KBM-7 (cell line): ENCODE data around the gene AMPH.

ENCODE experiments used
- DNase-seq: peaks from one replicate; pipeline ENCODE4 v3.0.0-alpha.2; 2015
- in situ Hi-C: fragments of 300-500 bp; cut with MboI; formaldehyde crosslinking; loops from 2 replicates; pipeline ENCODE4 v1.14.3; 2020; ENCODE audit warnings: low sequenced_read_pairs, low pct_unique_long_range_greater_than_20kb, mixed read lengths

AMPH gene

DNA sequence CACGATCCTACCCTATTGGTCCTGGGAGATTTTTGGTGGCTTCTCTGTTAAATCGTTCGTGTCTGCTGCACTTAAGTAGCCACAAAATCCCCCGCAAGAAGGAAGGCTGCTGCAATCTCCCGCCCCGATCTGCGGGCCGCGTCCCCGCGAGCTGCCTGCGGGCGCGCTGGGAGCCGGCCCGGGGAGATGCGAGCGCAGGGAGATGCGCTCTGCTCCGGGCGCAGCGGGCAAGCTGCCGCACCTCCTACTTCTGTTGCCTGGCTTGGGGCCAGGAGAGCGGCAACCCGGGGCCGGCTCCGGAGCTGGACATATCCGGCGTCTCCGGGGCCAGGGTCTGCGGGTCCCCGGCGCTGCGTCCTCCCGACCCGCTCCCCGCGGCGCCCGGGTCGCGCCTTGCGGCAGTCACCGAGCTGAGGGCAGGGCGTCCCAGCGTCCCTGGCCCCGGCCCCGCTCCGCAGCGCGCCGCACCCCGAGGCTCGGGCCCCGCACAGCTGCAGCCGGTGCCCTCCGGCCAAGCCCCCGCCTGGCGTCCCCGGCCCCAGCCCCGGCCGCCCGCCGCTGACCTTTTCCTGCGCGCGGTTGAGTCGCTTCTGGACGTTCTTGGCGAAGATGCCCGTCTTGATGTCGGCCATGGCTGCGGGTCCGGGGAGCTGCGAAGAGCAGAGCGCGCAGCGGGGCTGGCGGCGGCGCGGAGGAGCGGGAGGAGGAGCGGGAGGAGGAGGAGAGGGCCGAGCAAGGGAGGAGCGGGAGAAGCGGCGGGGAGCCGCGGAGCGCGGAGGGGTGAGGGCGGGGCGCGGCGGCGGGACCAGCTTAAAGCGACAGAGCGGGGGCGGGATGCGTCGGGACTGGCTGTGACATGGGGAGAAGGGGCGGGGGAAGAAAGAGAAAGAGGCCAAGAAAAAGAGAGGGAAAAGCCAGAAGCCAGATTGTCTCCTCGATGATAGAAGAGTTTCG, at the start of gene AMPH:
Gene AMPH (minus strand): TSS at position 654 of the 954 bp plus-strand sequence. CDS start 22 bp downstream, at position 632.
- in situ Hi-C loops, result no loop called here
- DNase-seq, result peak; percentile 15

DNA sequence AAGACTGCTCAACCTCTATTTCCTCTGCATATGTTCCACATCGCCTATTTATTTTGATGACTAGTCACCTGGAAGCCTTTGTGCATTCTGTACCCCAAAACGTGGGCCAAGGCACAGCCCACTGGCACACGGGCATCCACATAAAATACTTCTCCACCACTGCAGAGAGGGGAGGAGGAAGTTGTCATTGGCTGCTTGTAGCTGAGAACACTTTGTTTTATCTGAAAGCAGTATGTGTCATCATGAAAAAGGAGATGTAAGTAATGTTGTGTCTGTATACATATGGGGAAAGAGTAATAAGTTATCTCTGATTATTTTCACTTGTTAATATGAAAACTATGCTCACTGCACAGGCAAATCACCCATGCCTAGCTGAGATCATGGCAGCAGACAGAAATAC, 48.2 kb upstream of the AMPH start:
- no peak for DNase-seq
- in situ Hi-C loops, result no loop called here

DNA sequence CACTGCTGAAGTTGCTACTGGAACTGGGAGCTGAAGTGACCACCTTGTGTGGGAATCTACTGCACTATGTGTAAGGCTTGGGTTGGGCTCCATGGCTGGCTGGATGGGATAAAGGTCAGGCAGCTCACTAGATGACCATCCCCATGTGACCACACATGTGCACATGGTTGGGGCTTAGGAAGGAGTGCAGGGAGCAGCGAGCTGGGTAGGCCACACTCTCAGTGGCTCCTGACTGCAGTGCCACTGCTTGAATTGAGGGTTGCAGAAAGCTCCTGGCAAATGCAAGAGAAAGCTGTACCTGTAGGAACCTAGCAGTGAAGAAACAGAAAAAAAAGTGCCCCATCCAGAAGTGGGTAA, 47.5 kb upstream of the AMPH start:
- DNase-seq, result no peak
- in situ Hi-C loops, result no loop called here

DNA sequence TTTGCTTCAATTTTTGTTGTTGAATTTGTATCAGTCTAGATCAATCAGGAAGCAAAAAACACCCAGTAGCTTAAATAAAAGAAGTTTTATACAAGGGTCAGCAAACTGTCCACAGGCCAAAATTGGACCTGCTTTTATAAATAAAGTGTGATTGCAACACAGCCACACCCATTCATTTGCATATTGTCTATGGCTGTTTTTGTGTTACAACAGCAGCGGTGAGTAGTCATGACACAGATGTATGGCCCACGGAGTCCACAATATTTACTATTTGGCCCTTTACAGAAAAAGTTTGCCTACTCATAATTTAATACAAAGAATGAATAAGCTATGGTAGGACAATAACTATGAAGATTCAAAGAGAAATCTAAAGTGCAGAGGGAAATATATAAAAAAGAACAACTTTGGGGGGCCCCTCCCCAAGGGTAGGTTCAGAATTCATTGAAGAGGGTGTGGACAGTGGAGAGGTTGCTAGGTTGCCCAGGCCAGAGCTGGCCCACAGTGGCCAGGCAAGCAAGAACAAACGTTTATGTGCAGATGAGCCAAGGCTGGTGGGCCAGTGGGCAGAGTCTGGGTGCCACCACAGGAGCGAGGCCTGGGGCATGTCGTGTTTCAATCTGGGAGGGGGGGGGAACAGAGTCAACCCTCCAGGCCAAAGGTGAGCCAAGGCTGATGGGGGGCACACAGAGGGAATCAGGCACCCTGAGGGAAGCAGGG, 47.0 kb upstream of the AMPH start:
- no peak for DNase-seq
- in situ Hi-C loops, result no loop called here

DNA sequence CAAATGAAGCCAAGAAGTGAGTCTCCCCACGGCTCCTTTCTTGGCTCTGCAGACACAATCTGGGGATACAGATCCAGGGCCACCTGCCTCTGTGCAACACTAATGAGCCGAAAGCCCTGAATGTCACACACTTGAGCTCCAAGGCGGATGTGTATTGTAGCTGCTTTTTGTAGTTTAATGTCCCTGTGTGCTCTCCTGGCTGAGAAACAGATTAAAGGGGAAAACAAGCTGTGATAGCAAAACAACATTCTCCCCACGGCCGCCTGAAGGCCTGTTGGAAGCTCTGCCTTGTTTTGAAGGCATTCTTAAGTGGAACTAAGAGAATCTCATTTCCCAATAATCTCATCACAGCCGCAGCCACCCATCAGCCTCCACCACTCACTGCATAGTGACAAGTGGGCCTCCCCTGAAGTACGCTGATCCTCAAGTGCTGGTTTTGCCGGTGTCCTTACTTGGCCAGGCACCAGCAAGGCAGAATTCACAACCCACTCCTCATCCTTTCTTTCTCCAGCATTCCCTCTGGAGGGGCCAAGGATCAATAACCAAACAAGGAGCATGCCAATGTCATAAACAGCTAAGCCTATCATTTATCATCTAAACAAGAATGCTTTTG, 44.4 kb upstream of the AMPH start:
- in situ Hi-C loops, result no loop called here

DNA sequence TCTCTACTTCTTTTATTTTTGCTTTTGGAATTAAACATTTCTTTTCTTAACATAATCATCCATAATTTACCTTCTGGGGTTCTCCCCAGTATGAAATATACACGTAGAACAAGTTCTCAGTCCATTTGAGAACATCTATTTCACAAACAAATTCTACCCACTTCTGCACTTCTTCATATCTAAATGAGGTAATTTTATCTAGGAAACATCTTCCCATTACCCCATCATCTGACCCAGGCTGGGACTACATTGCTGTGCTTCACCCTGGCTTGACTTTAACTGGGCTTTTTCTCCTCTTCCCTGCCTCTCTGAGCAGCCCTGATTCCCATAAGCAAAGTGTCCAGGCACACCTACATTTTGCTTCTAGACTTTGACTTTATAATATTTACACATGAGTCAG, 43.3 kb upstream of the AMPH start:
- in situ Hi-C loops, result no loop called here
- no peak for DNase-seq

More for the DNA sequence above, 44.4 kb upstream of the AMPH start:
- DNase-seq, result no peak

DNA sequence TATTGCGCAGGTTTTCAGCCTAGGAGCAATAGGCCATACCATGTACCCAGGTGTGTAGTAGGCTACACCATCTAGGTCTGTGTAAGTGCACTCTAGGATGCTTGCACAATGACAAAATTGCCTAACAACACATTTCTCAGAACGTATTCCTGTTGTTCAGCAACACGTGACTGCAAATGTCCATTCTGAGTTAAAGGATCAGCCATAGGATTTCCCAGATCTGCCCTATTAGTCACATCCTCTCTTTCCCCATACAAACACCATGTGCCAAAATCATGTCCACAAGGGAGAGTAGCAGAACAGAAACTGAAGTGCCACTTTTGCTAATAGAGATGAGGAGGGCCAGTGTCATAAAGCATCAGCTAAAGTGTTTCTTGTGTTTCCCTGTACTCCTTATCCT, 42.6 kb upstream of the AMPH start:
- DNase-seq, result no peak

DNA sequence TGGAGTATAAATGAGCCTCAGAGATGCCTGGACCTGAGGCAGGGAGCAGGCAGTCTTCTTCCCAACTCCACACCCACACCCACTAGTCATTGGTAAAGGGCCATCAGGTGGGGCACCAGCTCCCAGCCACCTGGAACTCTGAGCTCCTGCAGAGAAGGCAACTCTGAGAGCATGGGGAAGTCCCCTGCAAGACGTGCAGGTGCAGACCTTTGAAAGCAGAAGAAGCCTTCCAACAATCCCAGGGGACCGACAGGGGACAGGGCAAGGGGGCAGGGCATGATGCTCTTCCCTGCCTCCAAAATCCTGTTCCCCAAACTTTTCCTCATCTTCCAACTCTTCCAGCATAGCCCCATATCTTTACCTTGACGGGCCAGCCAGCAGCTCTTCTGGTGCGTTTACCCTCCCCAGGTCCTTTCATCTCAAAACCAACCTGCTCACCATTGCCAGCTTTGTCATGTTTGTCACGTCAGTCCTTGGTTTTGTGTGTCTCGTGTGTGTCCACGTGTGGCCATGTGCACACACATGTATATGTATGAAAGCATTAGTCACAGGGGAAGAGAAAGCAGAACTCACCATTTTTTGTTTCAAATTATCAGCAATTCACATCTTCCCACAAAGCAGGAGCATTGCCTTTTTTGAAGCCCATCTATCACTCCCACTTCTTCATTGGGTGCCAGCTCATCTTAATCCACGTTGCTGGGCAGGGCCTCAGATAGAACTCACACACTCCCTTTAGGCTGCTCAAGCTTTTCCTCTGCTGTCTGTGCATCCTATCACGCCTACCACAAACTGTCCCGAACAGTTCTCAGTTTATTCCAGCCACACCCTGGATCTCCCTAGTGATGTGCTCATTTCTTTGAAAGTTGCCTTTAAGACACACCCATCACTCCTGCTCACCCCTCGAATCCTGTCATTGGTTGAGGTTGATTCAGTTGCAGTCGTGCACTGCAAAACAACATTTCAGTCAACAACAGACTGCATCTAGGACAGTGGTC, 41.0 kb upstream of the AMPH start:
- peak; percentile 11 for DNase-seq

More for the DNA sequence above, 42.6 kb upstream of the AMPH start:
- in situ Hi-C loops, result no loop called here

DNA sequence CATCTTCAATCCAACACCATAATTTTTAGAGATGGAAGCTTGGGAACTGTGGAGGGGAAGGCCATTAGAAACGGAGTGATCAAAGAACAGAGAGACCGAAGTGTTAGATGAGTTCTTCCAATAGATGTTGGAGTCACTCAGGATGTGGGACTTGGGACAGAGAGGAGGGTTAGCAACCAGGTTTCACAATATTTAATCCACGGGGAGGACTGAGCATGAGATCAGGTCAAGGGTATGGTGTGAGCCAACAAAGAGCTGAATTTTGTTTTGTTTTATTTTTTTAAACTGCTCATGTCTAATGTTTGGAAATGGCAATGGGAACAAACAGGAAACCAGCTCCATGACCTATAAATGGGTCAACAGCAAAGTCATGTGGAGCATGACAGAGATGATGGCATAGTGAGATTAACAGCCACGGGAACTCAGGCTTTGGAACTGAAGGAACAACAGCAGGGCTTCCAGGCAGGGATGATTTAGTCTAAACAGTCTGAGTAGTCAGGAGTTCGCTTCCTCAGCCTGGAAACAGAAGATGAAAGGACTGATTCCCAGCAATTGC, 38.9 kb upstream of the AMPH start:
- in situ Hi-C loops, result no loop called here
- no peak for DNase-seq

More for the DNA sequence above, 41.0 kb upstream of the AMPH start:
- in situ Hi-C loops, result no loop called here

DNA sequence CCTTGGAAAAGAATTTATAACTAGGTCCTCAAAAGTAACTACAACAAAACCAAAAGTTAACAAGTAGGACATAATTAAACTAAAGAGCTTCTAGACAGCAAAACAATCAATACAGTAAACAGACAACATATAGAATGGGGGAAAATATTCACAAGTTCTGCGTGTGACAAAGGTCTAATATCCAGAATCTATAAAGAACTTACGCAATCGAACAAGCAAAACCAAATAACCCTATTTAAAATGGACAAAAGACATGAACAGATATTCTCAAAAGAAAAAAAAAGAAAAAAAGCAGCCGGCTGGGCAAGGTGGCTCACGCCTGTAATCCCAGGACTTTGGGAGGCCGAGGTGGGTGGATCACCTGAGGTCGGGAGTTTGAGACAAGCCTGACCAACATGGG, 33.8 kb upstream of the AMPH start:
- DNase-seq, result no peak
- in situ Hi-C loops, result no loop called here

DNA sequence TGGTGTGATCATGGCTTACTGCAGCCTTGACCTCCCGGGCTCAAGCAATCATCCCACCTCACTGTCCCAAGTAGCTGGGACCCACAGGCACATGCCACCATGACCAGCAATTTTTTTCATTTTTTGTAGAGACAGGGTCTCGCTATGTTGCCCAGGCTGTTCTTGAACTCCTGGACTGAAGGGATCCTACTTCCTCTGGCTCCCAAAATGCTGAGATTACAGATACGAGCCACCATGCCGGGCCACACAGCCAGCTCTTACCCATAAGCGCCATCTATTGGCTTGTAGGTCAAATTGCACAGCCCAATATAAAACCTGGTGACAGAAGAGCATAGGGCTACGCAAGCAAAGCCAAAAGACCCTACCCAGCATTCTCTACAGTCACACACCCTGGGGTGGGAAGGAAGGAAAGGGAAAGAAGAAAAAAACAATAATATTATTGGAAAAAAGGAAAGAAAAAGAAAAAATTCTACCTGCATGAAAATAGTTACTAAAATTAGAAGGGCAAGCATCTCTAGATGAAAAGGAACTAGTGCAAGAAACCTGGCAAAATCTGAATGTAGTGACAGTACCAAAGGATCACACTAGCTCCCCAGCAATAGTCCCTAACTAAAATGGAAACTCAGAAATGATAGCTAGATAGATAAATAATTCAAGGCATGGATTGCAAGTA, 29.4 kb upstream of the AMPH start:
- in situ Hi-C loops, result no loop called here
- peak; percentile 48 for DNase-seq

DNA sequence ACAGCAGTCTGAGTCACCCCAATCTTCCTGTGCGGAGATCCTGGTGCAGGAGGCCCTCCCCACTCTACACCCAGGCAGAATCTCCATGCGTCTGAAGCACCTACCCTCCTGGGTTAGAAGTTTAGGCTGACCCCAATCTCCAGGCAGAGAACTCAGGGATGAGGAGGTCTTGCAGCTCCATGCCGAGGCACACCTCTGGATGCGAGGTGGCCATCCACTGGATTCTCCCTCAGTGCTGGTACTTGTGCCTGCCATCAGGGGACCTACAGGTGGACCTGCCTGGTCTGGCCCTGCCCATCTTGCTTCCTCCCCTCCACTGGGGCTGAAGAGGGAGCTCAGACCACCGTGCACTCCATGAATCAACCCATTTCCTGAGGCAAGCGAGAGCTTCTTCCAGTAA, 28.8 kb upstream of the AMPH start:
- no peak for DNase-seq
- in situ Hi-C loops, result no loop called here

DNA sequence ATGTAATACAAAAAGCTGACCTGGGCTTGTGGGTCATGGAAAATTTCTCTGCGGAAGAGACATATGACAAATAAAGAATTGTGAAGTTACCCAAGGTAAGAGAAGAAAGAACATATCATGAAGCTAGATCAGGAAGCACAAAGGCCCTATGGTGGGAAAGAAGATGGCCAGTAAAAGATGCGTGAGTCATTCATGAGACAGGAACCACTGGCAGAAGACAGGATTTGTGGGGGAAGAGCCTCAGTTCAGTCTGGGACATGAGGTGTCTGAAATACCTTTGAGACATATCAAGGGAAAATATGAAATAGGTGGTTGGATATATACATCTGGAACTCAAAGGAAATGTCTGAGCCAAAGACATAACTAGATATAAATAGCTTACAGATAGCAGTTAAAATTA, 27.7 kb upstream of the AMPH start:
- no peak for DNase-seq
- in situ Hi-C loops, result no loop called here

DNA sequence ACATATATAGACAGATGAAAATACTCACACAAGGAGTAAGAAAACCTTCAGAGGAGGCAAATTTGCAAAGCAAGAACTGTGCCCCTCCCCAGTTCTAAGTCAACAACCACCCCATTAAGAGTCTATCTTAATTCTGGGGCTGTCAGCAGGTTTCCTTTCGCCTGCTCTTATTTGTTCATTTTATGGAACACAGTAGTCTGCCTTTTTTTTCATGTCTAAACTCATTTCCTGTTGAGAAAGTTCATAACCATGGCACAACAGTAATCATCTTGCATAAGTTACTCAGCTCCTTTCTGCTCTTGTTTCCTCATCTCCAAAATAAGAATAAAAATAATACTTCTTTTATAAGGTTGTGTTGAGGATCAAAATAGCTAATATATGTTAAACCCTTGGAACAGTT, 25.8 kb upstream of the AMPH start:
- DNase-seq, result no peak
- in situ Hi-C loops, result no loop called here

DNA sequence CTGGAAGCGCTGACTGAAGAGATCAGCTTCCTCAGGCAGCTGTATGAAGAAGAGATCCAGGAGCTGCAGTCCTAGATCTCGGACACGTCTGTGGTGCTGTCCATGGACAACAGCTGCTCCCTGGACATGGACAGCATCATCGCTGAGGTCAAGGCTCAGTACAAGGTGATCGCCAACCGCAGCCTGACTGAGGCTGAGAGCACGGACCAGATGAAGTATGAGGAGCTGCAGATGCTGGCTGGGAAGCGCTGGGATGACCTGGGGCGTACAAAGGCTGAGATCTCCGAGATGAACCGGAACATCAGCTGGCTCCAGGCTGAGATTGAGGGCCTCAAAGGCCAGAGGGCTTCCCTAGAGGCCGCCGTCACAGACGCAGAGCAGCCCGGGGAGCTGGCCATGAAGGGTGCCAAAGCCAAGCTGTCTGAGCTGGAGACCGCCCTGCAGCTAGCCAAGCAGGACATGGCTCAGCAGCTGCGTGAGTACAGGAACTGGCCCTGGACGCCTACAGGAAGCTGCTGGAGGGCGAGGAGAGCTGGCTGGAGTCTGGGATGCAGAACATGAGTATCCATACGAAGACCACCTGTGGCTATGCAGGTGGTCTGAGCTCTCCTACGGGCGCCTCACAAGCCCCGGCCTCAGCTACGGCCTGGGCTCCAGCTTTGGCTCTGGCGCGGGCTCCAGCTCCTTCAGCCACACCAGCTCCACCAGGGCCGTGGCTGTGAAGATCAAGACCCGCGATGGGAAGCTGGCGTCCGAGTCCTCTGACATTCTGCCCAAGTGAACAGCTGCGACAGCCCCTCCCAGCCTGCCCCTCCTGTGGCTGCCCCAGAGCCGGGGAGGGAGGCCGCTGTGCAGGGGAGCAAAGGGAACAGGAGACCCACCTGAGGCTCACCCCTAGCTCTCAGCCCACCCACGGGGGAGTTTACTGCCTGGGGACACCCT, 24.9 kb upstream of the AMPH start:
- in situ Hi-C loops, result no loop called here

DNA sequence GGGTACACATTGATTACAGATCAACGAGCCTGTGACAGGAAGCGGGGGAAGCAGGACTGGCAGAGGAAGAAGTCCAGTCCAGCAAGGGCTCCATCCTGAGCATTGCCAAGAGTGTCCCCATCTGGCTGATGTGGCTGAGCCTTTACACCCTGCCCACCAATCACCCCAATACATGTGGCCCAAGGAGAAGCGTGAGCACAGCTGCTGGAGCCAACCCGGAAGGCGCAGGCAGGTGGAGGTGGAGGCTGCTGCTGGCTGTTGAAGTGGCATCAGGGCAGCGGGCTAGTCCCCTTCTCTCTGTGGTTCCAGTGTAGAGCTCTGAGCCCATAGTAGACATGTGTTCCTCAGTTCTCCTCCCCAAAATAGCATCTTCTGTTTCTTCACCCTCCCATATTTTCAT, 6.8 kb upstream of the AMPH start:
- no peak for DNase-seq
- in situ Hi-C loops, result no loop called here

More for the DNA sequence above, 24.9 kb upstream of the AMPH start:
- no peak for DNase-seq

DNA sequence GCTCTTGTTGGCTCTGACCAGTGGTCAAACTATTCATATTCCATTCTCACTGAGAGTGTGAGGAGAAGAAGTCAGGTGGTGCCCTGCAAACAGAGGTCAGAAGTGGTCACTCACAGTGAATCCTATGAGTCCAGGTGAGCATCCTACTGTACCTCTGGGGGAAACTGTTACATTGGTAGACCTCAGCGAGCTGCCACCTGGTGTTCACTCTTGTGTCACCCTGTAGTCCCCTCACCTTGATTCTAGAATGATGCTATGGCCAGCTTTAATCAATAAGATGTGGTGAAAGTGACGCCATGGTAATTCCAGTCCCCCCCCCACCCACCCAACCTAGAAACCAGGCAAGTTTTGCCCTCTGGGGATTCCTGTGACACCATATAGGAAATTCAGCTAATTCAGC, 1.2 kb upstream of the AMPH start:
- no peak for DNase-seq
- in situ Hi-C loops, result no loop called here
